PC-3 (cell line): ENCODE measurements around the gene APOBEC2. TPM values are rescaled to one million over a fixed set of nuclear protein-coding genes. Genes with fewer than 3 reads are reported as not detected.

ENCODE experiments used
- ATAC-seq: fragments of 200-7000 bp; cut with Tn5 transposase; 2 replicates; pipeline ENCODE4 v1.9.1; 2020; ENCODE audit warnings: mild to moderate bottlenecking, moderate library complexity
- BruUV-seq: library from RNA; stranded (reverse); fragments of 400-500 nt; replicated peaks from 2 replicates; lab custom pipeline; 2021; lab: Mats Ljungman, UMichigan
- CTCF ChIA-PET: fragments of 300-600 bp; sonication (Branson Sonifier 250); formaldehyde crosslinking; loops from one replicate; lab custom pipeline; 2022; ENCODE audit warnings: antibody characterized with exemption; lab: Charles Lee
- POLR2A ChIA-PET: fragments of 300-600 bp; sonication (Branson Sonifier 250); formaldehyde crosslinking; loops from one replicate; lab custom pipeline; 2022; ENCODE audit warnings: antibody characterized with exemption; ENCODE audit not compliant: unreplicated experiment; lab: Charles Lee
- DNase-seq: peaks from one replicate; pipeline ENCODE4 v3.0.0-alpha.2; 2015
- H2AFZ ChIP-seq: fragments of 300-600 bp; sonication (generic); 2 replicates; pipeline ENCODE4 v1.6.0; 2016; ENCODE audit warnings: antibody characterized with exemption, low read length
- H3F3A ChIP-seq: fragments of 300-600 bp; sonication (generic); one replicate; pipeline ENCODE4 v1.6.0; 2017; ENCODE audit warnings: antibody characterized with exemption, low read length, control low read depth, mild to moderate bottlenecking; ENCODE audit not compliant: unreplicated experiment
- H3K27ac ChIP-seq: fragments of 300-600 bp; sonication (generic); 2 replicates; pipeline ENCODE4 v1.5.1; 2016; ENCODE audit warnings: mild to moderate bottlenecking, low read length
- H3K27me3 ChIP-seq: fragments of 300-600 bp; sonication (generic); 2 replicates; pipeline ENCODE4 v1.6.1; 2016; ENCODE audit warnings: low read length, mixed read lengths
- H3K36me3 ChIP-seq: fragments of 300-600 bp; sonication (generic); 2 replicates; pipeline ENCODE4 v1.6.1; 2016; ENCODE audit warnings: low read depth, mixed run types, low read length, mixed read lengths
- H3K4me1 ChIP-seq: fragments of 300-600 bp; sonication (generic); 2 replicates; pipeline ENCODE4 v1.5.1; 2016; ENCODE audit warnings: low read length; ENCODE audit not compliant: insufficient read depth
- H3K4me2 ChIP-seq: fragments of 300-600 bp; sonication (generic); 2 replicates; pipeline ENCODE4 v1.6.0; 2016; ENCODE audit warnings: low read length
- H3K4me3 ChIP-seq: fragments of 300-600 bp; sonication (generic); 2 replicates; pipeline ENCODE4 v1.5.1; 2016; ENCODE audit warnings: mild to moderate bottlenecking, low read length, mixed read lengths
- H3K79me2 ChIP-seq: fragments of 300-600 bp; sonication (generic); 2 replicates; pipeline ENCODE4 v1.6.1; 2017; ENCODE audit warnings: low read length, mixed read lengths
- H3K9ac ChIP-seq: fragments of 300-600 bp; sonication (generic); 2 replicates; pipeline ENCODE4 v1.6.0; 2016; ENCODE audit warnings: mild to moderate bottlenecking, low read length
- H3K9me2 ChIP-seq: fragments of 300-600 bp; sonication (generic); replicated peaks from 2 replicates; pipeline ENCODE4 v1.6.1; 2016; ENCODE audit warnings: mixed run types, low read length, mixed read lengths
- H3K9me3 ChIP-seq: fragments of 300-600 bp; sonication (generic); 2 replicates; pipeline ENCODE4 v1.6.1; 2016; ENCODE audit warnings: low read length, mixed read lengths
- H4K20me1 ChIP-seq: fragments of 300-600 bp; sonication (generic); 2 replicates; pipeline ENCODE4 v1.6.1; 2016; ENCODE audit warnings: low read length, mixed read lengths
- EZH2 ChIP-seq: fragments of 300-600 bp; sonication (generic); IDR thresholded peaks from one replicate; pipeline ENCODE4 v1.6.1; 2017; ENCODE audit warnings: antibody characterized with exemption, mild to moderate bottlenecking, low read length; ENCODE audit not compliant: unreplicated experiment
- EZH2phosphoT487 ChIP-seq: fragments of 300-600 bp; sonication (generic); IDR thresholded peaks from 2 replicates; pipeline ENCODE4 v1.6.1; 2018; ENCODE audit warnings: mild to moderate bottlenecking, antibody characterized with exemption, low read length, borderline replicate concordance
- intact Hi-C: fragments of 100-400 bp; cut with micrococcal nuclease; formaldehyde crosslinking; loops from 2 replicates; pipeline ENCODE4 v1.9.0; 2023
- total RNA-seq: library from RNA; depleted of rRNA; stranded (reverse); fragments of >200 nt; gene quantifications from 2 replicates; pipeline ENCODE4 v1.2.3, GENCODE V29; 2014
- TF ChIP-seq, protein P1 (sequence below): fragments of 300-600 bp; sonication (generic); conservative IDR thresholded peaks from 2 replicates; pipeline ENCODE4 v1.5.1; 2017; ENCODE audit warnings: antibody characterized with exemption, low read depth, mild to moderate bottlenecking, low read length

The APOBEC2 gene
- total RNA-seq, 1 experiment from 2014 or later: not detected

DNA sequence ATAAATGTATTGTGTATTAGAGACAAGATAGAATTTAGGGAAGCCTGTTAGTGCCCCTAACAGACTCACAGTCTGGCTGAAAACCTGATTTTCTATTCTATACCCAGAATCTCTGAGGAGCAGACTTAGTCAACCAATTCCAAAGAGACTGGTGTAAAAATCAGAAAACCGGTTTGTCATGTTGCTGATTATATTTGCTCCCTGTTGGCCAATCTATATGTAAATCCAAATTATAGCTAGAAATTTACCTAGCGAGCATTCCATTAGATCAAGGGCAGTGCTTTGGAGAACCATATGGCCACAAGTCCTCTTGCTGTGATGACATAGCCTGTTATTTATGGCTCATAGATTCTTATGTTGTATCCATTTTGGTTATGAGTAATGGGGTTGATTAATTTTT, 24.5 kb downstream of the APOBEC2 start:
- Histone ChIP-seq H3K4me1 (peaks cover 36% of the 10 kb centered on the region; the same call in 1 of the 2 replicates), H4K20me1 (peaks cover 49% of the 10 kb centered on the region), H3K36me3 (peaks cover 36% of the 10 kb centered on the region; the same call in 1 of the 2 replicates), H3K27me3 (no peaks in the 10 kb centered on the region), H3K4me2 (no peak overlapping the region), H3K79me2 (peaks cover 92% of the 10 kb centered on the region), H3K4me3 (no peak overlapping the region), H3K9me3 (no peaks in the 10 kb centered on the region), H2AFZ (no peak overlapping the region), H3K9ac (no peak overlapping the region), H3K9me2 (no peaks in the 10 kb centered on the region), H3K27ac (no peak overlapping the region), H3F3A (no peaks in the 10 kb centered on the region)
- intact Hi-C loops: no loop called here
- no peak for DNase-seq
- BruUV-seq: no TSS peak
- CTCF ChIA-PET: no interaction called here
- POLR2A ChIA-PET: interaction anchor here (0.6 kb wide), 1 partner anchor 242 kb away, joined by 4 read pairs; no protein-coding TSS in a partner anchor
- ATAC-seq: no peak
- TF ChIP-seq EZH2phosphoT487: no peak
- TF ChIP-seq EZH2: no peak
- TF ChIP-seq, protein P1, sequence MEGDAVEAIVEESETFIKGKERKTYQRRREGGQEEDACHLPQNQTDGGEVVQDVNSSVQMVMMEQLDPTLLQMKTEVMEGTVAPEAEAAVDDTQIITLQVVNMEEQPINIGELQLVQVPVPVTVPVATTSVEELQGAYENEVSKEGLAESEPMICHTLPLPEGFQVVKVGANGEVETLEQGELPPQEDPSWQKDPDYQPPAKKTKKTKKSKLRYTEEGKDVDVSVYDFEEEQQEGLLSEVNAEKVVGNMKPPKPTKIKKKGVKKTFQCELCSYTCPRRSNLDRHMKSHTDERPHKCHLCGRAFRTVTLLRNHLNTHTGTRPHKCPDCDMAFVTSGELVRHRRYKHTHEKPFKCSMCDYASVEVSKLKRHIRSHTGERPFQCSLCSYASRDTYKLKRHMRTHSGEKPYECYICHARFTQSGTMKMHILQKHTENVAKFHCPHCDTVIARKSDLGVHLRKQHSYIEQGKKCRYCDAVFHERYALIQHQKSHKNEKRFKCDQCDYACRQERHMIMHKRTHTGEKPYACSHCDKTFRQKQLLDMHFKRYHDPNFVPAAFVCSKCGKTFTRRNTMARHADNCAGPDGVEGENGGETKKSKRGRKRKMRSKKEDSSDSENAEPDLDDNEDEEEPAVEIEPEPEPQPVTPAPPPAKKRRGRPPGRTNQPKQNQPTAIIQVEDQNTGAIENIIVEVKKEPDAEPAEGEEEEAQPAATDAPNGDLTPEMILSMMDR: no peak

- H3K9me2 ChIP-seq: no peaks in the 10 kb centered on the region
- H3K36me3 ChIP-seq: peaks cover 42% of the 10 kb centered on the region; the same call in 1 of the 2 replicates
- peaks cover 36% of the 10 kb centered on the region; the same call in 1 of the 2 replicates for H3K4me1 ChIP-seq
- ATAC-seq: no peak
- CTCF ChIA-PET: no interaction called here
- H4K20me1 ChIP-seq: peaks cover 52% of the 10 kb centered on the region
- no peak overlapping the region for H3K27ac ChIP-seq
- no peak overlapping the region for H3K4me3 ChIP-seq
- intact Hi-C loops: no loop called here
- H3F3A ChIP-seq: no peaks in the 10 kb centered on the region
- no peaks in the 10 kb centered on the region for H3K9me3 ChIP-seq
- peaks cover 97% of the 10 kb centered on the region for H3K79me2 ChIP-seq
- H3K4me2 ChIP-seq: no peak overlapping the region
- no TSS peak for BruUV-seq
- POLR2A ChIA-PET: interaction anchor here (0.6 kb wide), 1 partner anchor 242 kb away, joined by 4 read pairs; no protein-coding TSS in a partner anchor
- DNase-seq: no peak
- H3K27me3 ChIP-seq: no peaks in the 10 kb centered on the region
- TF ChIP-seq EZH2 (no peak), EZH2phosphoT487 (no peak)
- TF ChIP-seq, protein P1: no peak
- no peak overlapping the region for H2AFZ ChIP-seq
- H3K9ac ChIP-seq: no peak overlapping the region
Observed at GRCh38 chr6:41078101-41078500, 25.1 kb downstream of the APOBEC2 start.

DNA sequence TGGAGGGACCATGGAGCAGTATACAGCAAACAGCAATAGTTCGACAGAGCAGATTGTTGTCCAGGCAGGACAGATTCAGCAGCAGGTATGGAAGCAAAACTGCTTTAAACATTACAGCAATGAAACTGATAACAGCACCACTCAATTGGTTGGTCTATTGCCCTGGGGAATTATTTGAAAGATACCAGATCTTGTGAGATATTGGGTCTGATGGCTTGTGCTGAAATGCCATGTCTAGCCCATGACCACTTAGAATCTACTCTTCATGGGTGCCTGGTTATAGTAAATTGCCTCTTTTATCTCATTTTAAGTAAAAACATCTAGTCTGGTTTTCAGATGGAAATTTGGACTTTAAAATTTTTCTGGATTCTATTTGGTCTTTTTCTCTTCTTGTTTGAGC, 26.1 kb downstream of the APOBEC2 start:
- no peaks in the 10 kb centered on the region for H3F3A ChIP-seq
- ATAC-seq (no peak), DNase-seq (no peak)
- no TSS peak for BruUV-seq
- TF ChIP-seq EZH2phosphoT487 (no peak), EZH2 (no peak)
- TF ChIP-seq, protein P1: no peak
- no peak overlapping the region for H2AFZ ChIP-seq
- peaks cover 34% of the 10 kb centered on the region; the same call in 1 of the 2 replicates for H3K4me1 ChIP-seq
- no peak overlapping the region for H3K4me3 ChIP-seq
- H3K27ac ChIP-seq: no peak overlapping the region
- ChIA-PET POLR2A (interaction anchor here (0.6 kb wide), 1 partner anchor 1145 kb away, joined by 5 read pairs; the partner anchor contains the start of gene MOCS1), CTCF (no interaction called here)
- peaks cover 56% of the 10 kb centered on the region for H4K20me1 ChIP-seq
- H3K36me3 ChIP-seq: peaks cover 52% of the 10 kb centered on the region
- no peak overlapping the region for H3K9ac ChIP-seq
- no peaks in the 10 kb centered on the region for H3K9me2 ChIP-seq
- H3K79me2 ChIP-seq: peaks cover 90% of the 10 kb centered on the region
- no peaks in the 10 kb centered on the region for H3K9me3 ChIP-seq
- H3K27me3 ChIP-seq: no peaks in the 10 kb centered on the region
- intact Hi-C loops: no loop called here
- H3K4me2 ChIP-seq: no peak overlapping the region
